GM13976 (cell line): ENCODE data around the gene EXOC7.

Experiments used
- DNase-seq: peaks from one replicate; pipeline ENCODE4 v3.0.0; 2012; ENCODE audit warnings: low spot score
- in situ Hi-C: fragments of 300-500 bp; cut with MboI; formaldehyde crosslinking; loops from one replicate; pipeline ENCODE4 v1.12.0; 2022; ENCODE audit warnings: low sequenced_read_pairs, mixed read lengths, inconsistent platforms; ENCODE audit not compliant: unreplicated experiment
- TF ChIP-seq, protein P1 (sequence below): IDR thresholded peaks from 2 replicates; pipeline ENCODE4 v1.5.1; 2012; ENCODE audit warnings: borderline replicate concordance, mild to moderate bottlenecking; ENCODE audit not compliant: insufficient read depth; ENCODE audit errors: extremely low read depth, missing control alignments, control extremely low read depth

EXOC7 gene

DNA sequence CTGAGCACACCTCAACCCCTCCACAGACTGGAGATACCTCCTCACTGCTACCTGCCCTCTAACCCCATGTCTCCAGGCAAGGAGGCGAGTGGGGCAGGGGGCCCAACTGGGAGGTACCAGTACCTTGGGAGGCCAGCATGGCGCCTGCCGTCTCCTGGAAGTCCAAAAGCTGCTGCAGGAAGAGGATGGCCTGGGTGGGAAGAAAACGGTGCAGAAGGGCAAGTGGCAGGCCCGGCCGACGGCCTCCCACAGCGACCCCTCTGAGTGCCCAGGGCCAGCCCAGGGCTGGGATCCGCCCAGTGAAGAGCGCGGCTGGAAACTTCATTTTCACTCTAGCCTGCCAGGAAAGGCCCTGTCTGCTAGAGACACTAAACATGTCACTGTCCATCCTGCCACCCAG lies 16.1 kb downstream of the EXOC7 start:
- in situ Hi-C loops: no loop called here
- DNase-seq: no peak
- TF ChIP-seq, protein P1, sequence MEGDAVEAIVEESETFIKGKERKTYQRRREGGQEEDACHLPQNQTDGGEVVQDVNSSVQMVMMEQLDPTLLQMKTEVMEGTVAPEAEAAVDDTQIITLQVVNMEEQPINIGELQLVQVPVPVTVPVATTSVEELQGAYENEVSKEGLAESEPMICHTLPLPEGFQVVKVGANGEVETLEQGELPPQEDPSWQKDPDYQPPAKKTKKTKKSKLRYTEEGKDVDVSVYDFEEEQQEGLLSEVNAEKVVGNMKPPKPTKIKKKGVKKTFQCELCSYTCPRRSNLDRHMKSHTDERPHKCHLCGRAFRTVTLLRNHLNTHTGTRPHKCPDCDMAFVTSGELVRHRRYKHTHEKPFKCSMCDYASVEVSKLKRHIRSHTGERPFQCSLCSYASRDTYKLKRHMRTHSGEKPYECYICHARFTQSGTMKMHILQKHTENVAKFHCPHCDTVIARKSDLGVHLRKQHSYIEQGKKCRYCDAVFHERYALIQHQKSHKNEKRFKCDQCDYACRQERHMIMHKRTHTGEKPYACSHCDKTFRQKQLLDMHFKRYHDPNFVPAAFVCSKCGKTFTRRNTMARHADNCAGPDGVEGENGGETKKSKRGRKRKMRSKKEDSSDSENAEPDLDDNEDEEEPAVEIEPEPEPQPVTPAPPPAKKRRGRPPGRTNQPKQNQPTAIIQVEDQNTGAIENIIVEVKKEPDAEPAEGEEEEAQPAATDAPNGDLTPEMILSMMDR: no peak

DNA sequence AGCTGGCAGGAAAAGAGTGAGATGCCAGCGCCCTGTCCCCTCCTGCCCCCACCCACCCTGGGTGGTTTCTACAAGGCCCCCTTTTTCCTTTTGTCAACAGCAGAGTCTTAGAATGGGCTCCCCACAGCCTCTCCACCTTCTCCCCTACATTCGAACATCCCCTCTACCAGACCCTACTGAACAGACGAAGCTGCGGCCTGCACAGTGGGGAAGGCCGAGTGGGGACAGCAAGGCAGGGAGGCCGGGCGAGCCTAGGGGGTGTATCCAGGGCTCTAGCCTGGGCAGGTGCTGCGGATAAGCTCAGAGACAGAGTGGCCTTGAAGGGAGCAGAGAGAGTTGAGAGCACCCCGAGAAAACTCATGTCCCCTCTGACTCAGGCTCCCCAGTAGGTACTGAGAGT lies 17.2 kb downstream of the EXOC7 start:
- TF ChIP-seq, protein P1: no peak
- in situ Hi-C loops: no loop called here
- DNase-seq: peak; percentile 18

- in situ Hi-C loops: no loop called here
- TF ChIP-seq, protein P1: no peak
- DNase-seq: peak; percentile 17
Measured at GRCh38 chr17:76085731-76086366, 17.7 kb downstream of the EXOC7 start.

DNA sequence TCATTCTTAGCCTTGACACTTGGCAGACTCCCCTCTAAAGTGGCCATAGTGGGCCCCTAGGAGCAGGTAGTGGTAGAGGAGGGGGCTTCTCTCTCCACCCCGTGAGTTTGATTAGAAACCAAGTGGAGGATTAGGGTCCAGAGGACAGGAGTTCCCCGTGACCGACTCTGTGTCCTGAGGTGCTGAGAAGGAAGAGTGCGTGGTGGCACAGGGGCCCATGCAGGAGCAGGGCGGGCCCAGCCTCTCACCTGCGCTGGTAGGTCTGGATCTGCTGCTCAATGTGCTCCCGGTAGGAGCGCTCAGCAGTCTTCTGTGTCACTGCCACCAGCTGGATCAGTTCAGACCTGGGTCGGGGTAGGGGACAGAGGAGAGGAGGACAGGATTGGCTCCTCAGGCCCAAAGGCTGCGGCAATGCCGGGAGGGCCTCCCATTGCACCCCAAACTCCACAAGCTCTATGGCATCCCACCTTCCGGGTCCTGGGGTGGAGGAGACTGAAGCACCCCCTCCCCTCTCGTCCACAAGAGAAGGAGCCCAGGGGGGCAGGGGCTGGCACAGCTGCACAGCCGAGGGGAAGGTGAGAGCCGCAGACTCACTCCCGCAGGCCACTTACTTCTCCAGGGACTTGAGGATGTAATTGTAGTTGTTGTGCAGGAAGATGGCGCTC lies 18.4 kb downstream of the EXOC7 start:
- in situ Hi-C loops: no loop called here
- TF ChIP-seq, protein P1: no peak
- no peak for DNase-seq

DNA sequence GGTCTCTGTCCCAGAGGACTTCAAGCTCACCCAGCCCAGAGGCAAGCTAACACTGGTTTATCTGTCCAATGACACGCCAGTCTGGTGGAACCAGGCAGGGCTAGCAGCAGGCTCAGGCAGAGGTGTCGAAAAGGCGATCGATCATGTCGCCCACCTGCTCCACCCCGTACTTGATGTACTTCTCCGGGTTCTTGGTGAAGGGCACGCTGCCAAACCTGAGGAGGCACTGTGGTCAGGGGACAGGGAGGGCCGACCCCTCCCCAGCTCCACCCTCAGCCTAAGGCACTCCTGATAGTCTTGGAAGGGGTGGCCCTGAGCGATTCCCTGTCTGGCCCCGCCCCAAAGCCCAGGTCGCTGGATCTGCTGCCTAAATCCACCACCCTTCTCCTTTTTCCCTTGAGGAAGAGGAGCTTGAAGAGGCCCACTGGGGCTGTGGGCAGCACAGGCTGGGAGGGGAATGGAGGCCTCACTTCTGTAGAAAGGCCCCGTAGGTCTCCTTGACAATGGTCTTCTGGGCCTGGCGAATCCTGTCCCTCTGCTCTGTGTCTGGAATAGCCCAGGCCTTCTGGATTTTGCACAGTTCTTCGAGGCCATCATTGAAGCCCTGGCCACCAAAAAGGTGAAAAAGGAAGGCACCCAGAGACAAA lies 19.9 kb downstream of the EXOC7 start:
- DNase-seq: peak; percentile 18
- TF ChIP-seq, protein P1: no peak
- in situ Hi-C loops: no loop called here

GRCh38 chr17:76082326-76083251 lies 21.0 kb downstream of the EXOC7 start:
- TF ChIP-seq, protein P1: no peak
- peak; percentile 28 for DNase-seq
- in situ Hi-C loops: no loop called here
